Cardiac fibroblast (primary cell): ENCODE measurements around the gene PCDH1.

Experiments used
- DNase-seq, 2 donors: peaks; one replicate each; pipeline versions ENCODE4 v3.0.0 to v3.0.0-alpha.2; 2010; ENCODE audit warnings: low read depth in 2 of 2
- H3K4me3 ChIP-seq, 2 donors: replicated peaks in 1 of 2; 1 replicate in 1 of 2; 2 replicates in 1 of 2; pipeline ENCODE4 v1.5.1; 2011; ENCODE audit warnings: low read depth in 2 of 2, low read length in 2 of 2, mild to moderate bottlenecking in 2 of 2, moderate library complexity in 1 of 2
- TF ChIP-seq, protein P1 (sequence below): IDR thresholded peaks from one replicate; pipeline ENCODE4 v1.5.1; 2011; ENCODE audit warnings: low read depth, mild to moderate bottlenecking, low read length, inconsistent platforms

Gene PCDH1

DNA sequence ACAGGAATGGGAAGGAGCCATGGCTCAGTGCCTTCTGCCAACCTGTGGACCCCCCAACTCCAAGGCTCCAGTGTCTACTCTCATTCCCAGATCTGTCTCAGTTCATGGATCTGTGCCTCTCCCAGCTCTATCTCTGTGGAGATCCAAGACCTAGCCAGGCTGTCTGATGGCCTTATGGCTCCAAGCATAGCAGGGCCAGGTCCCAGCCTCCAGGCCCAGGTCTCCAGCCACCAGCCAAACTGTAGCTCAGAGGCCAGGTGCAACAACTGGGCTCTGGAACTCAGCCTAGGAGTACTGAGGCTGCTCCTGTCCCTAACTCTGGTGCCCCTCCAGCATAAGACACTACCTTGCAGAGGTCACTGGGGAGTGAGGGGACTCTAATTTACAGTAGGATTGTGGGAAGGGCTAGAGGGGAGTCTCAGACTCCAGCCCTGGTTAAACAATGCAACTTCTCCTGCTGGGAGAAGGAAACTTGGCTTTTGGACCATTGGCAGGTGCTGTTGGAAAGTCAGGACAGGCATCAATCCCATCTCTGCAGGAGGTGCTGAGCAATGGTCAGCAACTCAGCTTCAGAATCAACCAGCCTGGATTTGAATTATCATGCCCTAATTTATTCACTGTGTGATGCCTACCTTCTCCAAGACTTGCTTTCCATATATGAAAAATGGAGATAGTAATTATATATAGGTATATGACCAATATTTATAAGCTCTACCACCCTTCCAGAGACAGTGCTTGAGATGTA is 63.0 kb downstream of the PCDH1 start:
- TF ChIP-seq, protein P1, sequence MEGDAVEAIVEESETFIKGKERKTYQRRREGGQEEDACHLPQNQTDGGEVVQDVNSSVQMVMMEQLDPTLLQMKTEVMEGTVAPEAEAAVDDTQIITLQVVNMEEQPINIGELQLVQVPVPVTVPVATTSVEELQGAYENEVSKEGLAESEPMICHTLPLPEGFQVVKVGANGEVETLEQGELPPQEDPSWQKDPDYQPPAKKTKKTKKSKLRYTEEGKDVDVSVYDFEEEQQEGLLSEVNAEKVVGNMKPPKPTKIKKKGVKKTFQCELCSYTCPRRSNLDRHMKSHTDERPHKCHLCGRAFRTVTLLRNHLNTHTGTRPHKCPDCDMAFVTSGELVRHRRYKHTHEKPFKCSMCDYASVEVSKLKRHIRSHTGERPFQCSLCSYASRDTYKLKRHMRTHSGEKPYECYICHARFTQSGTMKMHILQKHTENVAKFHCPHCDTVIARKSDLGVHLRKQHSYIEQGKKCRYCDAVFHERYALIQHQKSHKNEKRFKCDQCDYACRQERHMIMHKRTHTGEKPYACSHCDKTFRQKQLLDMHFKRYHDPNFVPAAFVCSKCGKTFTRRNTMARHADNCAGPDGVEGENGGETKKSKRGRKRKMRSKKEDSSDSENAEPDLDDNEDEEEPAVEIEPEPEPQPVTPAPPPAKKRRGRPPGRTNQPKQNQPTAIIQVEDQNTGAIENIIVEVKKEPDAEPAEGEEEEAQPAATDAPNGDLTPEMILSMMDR: no peak
- H3K4me3 ChIP-seq: no peak overlapping the region
- no peak for DNase-seq

DNA sequence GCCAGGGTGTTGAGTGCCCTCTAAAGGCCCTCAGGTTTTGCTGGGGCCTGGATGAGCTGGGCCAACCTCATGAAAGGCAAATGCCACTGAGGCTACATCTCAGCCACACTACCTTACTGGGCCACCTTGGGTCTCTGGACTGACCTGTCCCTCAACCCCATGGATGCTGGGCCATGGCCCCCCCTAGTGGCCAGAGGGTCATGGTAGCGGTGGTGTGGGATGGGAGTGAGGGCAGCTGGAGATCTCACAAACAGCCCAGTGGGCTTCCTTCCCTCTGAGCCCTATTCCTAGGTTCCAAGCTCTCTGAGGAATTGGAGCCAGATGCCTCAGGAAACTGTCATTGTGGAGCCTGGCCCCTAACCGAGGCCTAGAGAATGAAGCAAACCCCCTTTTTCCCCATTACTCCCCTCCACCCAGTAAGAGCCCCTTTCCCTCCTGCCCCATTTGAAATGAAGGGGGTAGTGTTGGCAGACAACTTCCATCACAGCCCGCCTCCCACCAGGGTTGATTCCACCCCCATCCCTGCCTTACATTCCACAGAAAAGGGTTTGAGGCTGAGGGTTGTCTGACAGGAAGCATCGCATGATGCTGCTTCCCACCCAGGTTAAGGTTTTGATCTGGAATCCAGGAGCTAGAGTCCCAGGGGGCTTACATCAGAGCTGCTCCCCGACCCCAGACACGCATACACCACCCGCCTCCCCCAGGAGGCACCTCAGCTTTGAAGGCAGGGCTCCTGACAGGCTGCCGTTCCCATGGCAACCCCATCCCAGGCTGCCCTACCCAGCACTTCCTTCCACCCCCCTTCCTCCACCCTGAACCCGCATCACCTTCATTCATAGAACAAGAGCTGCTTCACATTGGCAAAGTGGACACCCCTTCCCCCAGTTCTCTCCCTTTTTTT is 63.9 kb downstream of the PCDH1 start:
- TF ChIP-seq, protein P1: peak; percentile 75
- H3K4me3 ChIP-seq: no peak overlapping the region
- DNase-seq: peak; percentile 27 to 35

DNA sequence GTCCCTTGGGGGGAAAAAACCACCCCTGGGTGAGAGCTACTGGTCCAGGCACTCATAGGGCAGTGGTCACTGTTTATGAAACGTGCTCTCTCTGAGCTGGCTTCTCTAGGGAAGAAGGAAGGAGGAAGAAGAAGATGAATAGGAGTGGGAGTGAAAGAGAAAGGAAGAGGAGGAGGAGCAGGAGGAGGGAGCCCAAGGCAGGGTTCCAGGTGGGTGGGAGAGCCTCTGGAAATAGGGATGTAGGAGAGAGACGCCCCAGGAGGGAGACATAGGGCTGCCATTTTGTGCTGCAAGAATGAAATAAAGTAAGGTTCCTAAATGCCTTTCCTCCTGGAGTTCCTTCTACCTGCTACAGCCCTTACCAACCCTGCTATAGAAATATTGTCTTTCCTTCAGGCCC is 65.7 kb downstream of the PCDH1 start:
- no peak overlapping the region for H3K4me3 ChIP-seq
- TF ChIP-seq, protein P1: no peak
- DNase-seq: no peak

DNA sequence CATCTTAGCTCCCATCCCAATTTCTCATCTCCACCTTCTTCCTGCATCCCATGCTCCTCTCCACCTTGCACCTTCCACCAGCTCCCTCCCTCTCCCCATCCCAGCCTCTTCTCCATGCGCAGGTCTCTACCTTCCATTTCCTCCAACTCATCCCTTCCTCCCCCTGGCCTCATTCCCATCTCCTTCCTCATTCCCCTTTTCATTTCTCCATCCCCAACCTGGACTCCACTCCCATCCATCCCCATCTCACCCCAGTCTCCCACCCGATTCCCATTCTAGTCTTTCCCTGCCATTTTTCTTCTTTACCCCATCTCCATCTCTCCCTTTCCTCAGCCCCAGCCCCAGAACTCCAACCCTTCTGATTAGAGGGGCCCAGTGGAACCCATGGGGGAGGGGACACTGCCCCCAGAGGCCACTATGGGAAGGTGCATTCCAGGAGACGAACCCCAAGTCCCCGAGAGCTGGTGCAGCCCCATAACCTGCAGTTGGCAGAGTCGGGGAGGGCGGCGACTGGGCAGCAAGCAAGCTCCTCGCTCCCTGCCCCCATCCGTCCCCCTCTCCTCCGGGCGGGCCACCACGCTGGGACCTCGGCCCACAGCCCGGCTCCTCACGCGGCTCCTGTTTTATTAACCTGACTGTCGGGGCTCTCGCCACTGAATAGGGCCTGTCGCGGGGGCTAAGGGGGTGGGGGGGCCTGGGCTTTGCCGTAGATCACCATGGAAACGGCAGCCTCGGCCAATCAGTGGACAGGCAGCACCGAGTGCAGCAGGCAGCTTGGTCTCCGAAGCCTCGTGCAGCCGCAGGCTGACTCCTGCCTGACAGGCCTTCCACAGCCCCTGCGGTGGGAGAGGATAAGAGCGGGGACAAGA is 66.7 kb downstream of the PCDH1 start:
- no peak overlapping the region for H3K4me3 ChIP-seq
- TF ChIP-seq, protein P1: peak; percentile 61
- DNase-seq: no peak

DNA sequence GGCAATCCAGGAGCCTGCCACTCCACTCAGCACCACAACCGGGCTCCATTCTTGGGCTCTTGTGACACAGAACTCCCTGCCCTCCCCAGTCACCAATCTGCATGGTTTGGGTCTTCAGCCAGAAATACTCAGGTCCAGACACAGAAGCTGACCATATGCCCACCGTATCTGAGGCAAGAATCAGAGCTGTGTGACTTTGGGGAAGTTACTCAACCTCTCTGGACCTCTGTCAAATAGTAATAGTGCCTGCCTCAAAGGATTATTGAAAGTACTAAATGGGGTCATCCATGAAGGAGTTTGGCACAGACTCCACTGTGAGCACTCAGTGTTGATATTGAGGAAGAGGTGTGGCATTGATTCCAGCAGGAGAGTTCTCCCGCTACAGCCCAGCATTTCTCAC is 67.5 kb downstream of the PCDH1 start:
- TF ChIP-seq, protein P1: no peak
- no peak for DNase-seq
- H3K4me3 ChIP-seq: no peak overlapping the region

DNA sequence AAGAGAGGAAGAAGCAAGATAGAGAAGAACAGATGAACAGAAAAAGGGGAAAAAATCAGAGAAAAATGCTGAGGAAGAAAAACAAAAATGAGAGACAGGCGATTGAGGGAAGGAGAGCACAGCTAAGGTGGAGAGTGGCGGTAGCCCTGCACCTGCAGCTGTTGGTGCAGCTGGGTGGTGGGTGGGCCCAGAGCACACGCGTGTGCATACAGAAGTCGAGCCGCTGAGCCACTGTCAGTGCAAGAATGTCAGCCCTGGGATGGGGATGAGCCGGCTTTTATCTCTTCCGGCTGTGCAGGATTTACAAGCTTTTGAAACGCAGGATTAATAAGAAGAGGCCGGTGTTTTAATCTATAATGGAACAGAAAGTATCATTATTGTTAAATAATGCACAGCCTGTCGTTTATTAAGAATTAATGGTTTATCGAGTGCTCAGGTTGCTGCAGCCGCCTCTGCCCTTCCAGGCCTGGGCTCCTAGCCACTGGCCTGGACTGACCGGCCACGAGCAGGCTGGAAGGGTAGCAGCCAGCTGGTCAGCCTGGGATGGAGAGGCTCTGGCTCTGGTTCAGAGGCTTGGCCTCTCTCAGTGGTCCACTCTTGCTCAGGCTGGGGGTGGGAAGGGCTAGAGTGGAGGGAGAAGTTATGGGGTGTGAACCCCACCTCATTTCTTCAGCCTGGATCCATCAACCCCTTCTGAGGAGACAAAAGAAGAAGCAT is 68.7 kb downstream of the PCDH1 start:
- no peak overlapping the region for H3K4me3 ChIP-seq
- no peak for DNase-seq
- TF ChIP-seq, protein P1: no peak
